Gastroesophageal sphincter (tissue), 4 donors: Measurements from ENCODE around the gene PACS1. TPM values are rescaled to one million over a fixed set of nuclear protein-coding genes. Genes with fewer than 3 reads are reported as not detected.
"Not testable (repeated sequence)": the region's sequence is repeated elsewhere in the genome, so short reads cannot be mapped to it uniquely, and the experiment has no call there.

Experiments
- ATAC-seq: fragments of 150-250 bp; one replicate; pipeline ENCODE4 v1.9.1; 2016; ENCODE audit warnings: mild to moderate bottlenecking, moderate library complexity
- H3K27ac ChIP-seq, 4 donors: fragments of 200-600 bp; sonication (generic) in 3 of 4; 1 replicate in 3 of 4; 2 replicates in 1 of 4; pipeline ENCODE4 v1.5.1; 2016 to 2019
- H3K27me3 ChIP-seq: fragments of 200-600 bp; sonication (generic); one replicate; pipeline ENCODE4 v1.5.1; 2019
- H3K36me3 ChIP-seq, 2 donors: fragments of 200-600 bp; sonication (generic); one replicate each; pipeline ENCODE4 v1.5.1; 2019; ENCODE audit warnings: control low read depth in 1 of 2
- H3K4me1 ChIP-seq, 3 donors: fragments of 200-600 bp; sonication (generic); 1 replicate in 2 of 3; 2 replicates in 1 of 3; pipeline ENCODE4 v1.5.1; 2016 to 2019; ENCODE audit warnings: control low read depth in 2 of 3
- H3K4me3 ChIP-seq, 2 donors: fragments of 200-600 bp; sonication (generic); one replicate each; pipeline ENCODE4 v1.5.1; 2019; ENCODE audit warnings: mild to moderate bottlenecking in 1 of 2, moderate library complexity in 1 of 2
- H3K9me3 ChIP-seq, 3 donors: fragments of 200-600 bp; sonication (generic); one replicate each; pipeline ENCODE4 v1.5.1; 2017 to 2019; ENCODE audit warnings: control low read depth in 2 of 3
- CTCF ChIP-seq, 4 experiments: fragments of 200-600 bp in 2 of 4; fragments of 450-650 bp in 2 of 4; sonication (generic) in 1 of 4; IDR thresholded peaks; one replicate each; pipeline ENCODE4 v1.5.1; 2017 to 2019; ENCODE audit warnings: antibody characterized with exemption in 4 of 4, mild to moderate bottlenecking in 2 of 4, moderate library complexity in 2 of 4
- EP300 ChIP-seq: sonication (generic); formaldehyde crosslinking; IDR thresholded peaks from one replicate; pipeline ENCODE4 v1.6.1; 2017; ENCODE audit warnings: antibody characterized with exemption, mild to moderate bottlenecking
- POLR2A ChIP-seq, 2 donors: fragments of 450-650 bp; IDR thresholded peaks; one replicate each; pipeline ENCODE4 v1.6.1; 2017; ENCODE audit warnings: antibody characterized with exemption in 2 of 2, mild to moderate bottlenecking in 2 of 2, moderate library complexity in 1 of 2
- POLR2AphosphoS5 ChIP-seq: sonication (generic); formaldehyde crosslinking; IDR thresholded peaks from one replicate; pipeline ENCODE4 v1.6.1; 2017; ENCODE audit warnings: antibody characterized with exemption
- WGBS, 2 donors: methylation state at CpG; one replicate each; pipeline ENCODE4 v1.1.5; 2018; ENCODE audit warnings: low coverage in 1 of 2; 5-methylcytosine and 5-hydroxymethylcytosine counted together
- total RNA-seq, 4 donors: library from RNA; depleted of rRNA; stranded (reverse); fragments of >200 nt; gene quantifications; one replicate each; pipeline ENCODE4 v1.1.0, GENCODE V29; 2016

The PACS1 gene
- total RNA-seq, 4 donors from 2014 or later: 32.7 to 81.8 (median 38.2) TPM

- no peaks in the 10 kb centered on the region for H3K9me3 ChIP-seq
- 100% methylated on average over 1 of the region's 1 CpG; no CpG with 5 or more reads in 1 of the 2 donors for WGBS, 2 donors
- TF ChIP-seq POLR2AphosphoS5: no peak
- TF ChIP-seq EP300: no peak
- TF ChIP-seq CTCF (IDR thresholded peaks at IDR 0.05): no peak
- TF ChIP-seq POLR2A (IDR thresholded peaks at IDR 0.05): no peak
Measured at GRCh38 chr11:66073669-66074068, 3.6 kb downstream of the PACS1 start.

GRCh38 chr11:66075273-66075672, 5.2 kb downstream of the PACS1 start:
- Histone ChIP-seq H3K27me3 (no peaks in the 10 kb centered on the region), H3K27ac (no peak overlapping the region), H3K4me1 (peaks cover 0 to 35% (median 6%) of the 10 kb centered on the region in 3 donors), H3K36me3 (peaks cover 0 to 17% of the 10 kb centered on the region in 2 donors), H3K9me3 (no peaks in the 10 kb centered on the region), H3K4me3 (no peak overlapping the region)
- 94 to 100% methylated on average over 2 to 3 of the region's 4 CpGs for WGBS, 2 donors
- no peak for TF ChIP-seq POLR2AphosphoS5
- no peak for TF ChIP-seq CTCF (IDR thresholded peaks at IDR 0.05)
- ATAC-seq: no peak

More at GRCh38 chr11:66073669-66074068, 3.6 kb downstream of the PACS1 start:
- peaks cover 1 to 35% (median 10%) of the 10 kb centered on the region in 3 donors for H3K4me1 ChIP-seq
- H3K36me3 ChIP-seq: peaks cover 0 to 18% of the 10 kb centered on the region in 2 donors
- H3K4me3 ChIP-seq: no peak overlapping the region
- no peak overlapping the region for H3K27ac ChIP-seq
- no peaks in the 10 kb centered on the region for H3K27me3 ChIP-seq
- ATAC-seq: no peak

- Histone ChIP-seq H3K36me3 (peaks cover 0 to 17% of the 10 kb centered on the region in 2 donors), H3K4me3 (no peak overlapping the region), H3K27ac (no peak overlapping the region), H3K4me1 (peaks cover 0 to 39% (median 11%) of the 10 kb centered on the region in 3 donors), H3K9me3 (no peaks in the 10 kb centered on the region), H3K27me3 (no peaks in the 10 kb centered on the region)
- no peak for ATAC-seq
- WGBS, 2 donors: 89% methylated on average over 3 of the region's 9 CpGs; no CpG with 5 or more reads in 1 of the 2 donors
- TF ChIP-seq POLR2A (IDR thresholded peaks at IDR 0.05) (no peak), EP300 (no peak), POLR2AphosphoS5 (no peak), CTCF (IDR thresholded peaks at IDR 0.05) (no peak)
Measured at GRCh38 chr11:66076561-66076960, 6.5 kb downstream of the PACS1 start.

- WGBS, 2 donors: 88 to 93% methylated on average over 1 to 3 of the region's 3 CpGs
- no peaks in the 10 kb centered on the region for H3K27me3 ChIP-seq
- no peaks in the 10 kb centered on the region for H3K9me3 ChIP-seq
- ATAC-seq: no peak
- TF ChIP-seq POLR2AphosphoS5 (no peak), POLR2A (IDR thresholded peaks at IDR 0.05) (no peak), CTCF (IDR thresholded peaks at IDR 0.05) (no peak), EP300 (no peak)
- peaks cover under 1 to 39% (median 14%) of the 10 kb centered on the region in 3 donors for H3K4me1 ChIP-seq
- H3K4me3 ChIP-seq: no peak overlapping the region
- peaks cover 0 to 17% of the 10 kb centered on the region in 2 donors for H3K36me3 ChIP-seq
- no peak overlapping the region for H3K27ac ChIP-seq
Measured at GRCh38 chr11:66077927-66078326, 7.9 kb downstream of the PACS1 start.

- ATAC-seq, H3K4me3 ChIP-seq, H3K9me3 ChIP-seq, H3K27ac ChIP-seq, H3K27me3 ChIP-seq: not testable (repeated sequence)
- Histone ChIP-seq H3K4me1 (peaks cover 5 to 48% (median 24%) of the 10 kb centered on the region in 3 donors), H3K36me3 (peaks cover 0 to 14% of the 10 kb centered on the region in 2 donors)
- 78 to 93% methylated on average over 2 to 7 of the region's 7 CpGs for WGBS, 2 donors
Measured at GRCh38 chr11:66078949-66079348, 8.9 kb downstream of the PACS1 start.
